Osteocyte (in vitro differentiated cells): ENCODE results near the gene C3. TPM values are rescaled to one million over a fixed set of nuclear protein-coding genes. Genes with fewer than 3 reads are reported as not detected.

Experiments
- DNase-seq: peaks from one replicate; pipeline ENCODE4 v3.0.0; 2021; ENCODE audit warnings: mixed read lengths; ENCODE audit not compliant: unreplicated experiment; ENCODE audit errors: extremely low spot score
- H3K27ac Mint-ChIP-seq: one replicate; pipeline ENCODE4 v1.8.0; 2021; ENCODE audit warnings: mild to moderate bottlenecking, mixed read lengths; ENCODE audit not compliant: unreplicated experiment
- H3K27me3 Mint-ChIP-seq: one replicate; pipeline ENCODE4 v1.8.0; 2021; ENCODE audit warnings: mixed read lengths; ENCODE audit not compliant: unreplicated experiment
- H3K36me3 Mint-ChIP-seq: one replicate; pipeline ENCODE4 v1.8.0; 2021; ENCODE audit warnings: mixed read lengths; ENCODE audit not compliant: unreplicated experiment
- H3K4me1 Mint-ChIP-seq: one replicate; pipeline ENCODE4 v1.8.0; 2021; ENCODE audit warnings: mixed read lengths; ENCODE audit not compliant: unreplicated experiment
- H3K4me3 Mint-ChIP-seq: one replicate; pipeline ENCODE4 v1.8.0; 2021; ENCODE audit warnings: mild to moderate bottlenecking, moderate library complexity, mixed read lengths; ENCODE audit not compliant: unreplicated experiment
- H3K9me3 Mint-ChIP-seq: one replicate; pipeline ENCODE4 v1.8.0; 2021; ENCODE audit warnings: mixed read lengths; ENCODE audit not compliant: unreplicated experiment
- CTCF ChIP-seq: fragments of 200-600 bp; sonication (generic); IDR thresholded peaks from 2 replicates; pipeline ENCODE4 v1.5.0; 2021; ENCODE audit warnings: antibody characterized with exemption, mild to moderate bottlenecking, moderate library complexity
- total RNA-seq: library from RNA; stranded (reverse); gene quantifications from 2 replicates; pipeline ENCODE4 v1.2.1, GENCODE V29; 2021

The C3 gene
- total RNA-seq, 1 donor from 2014 or later = 0.56 TPM

DNA sequence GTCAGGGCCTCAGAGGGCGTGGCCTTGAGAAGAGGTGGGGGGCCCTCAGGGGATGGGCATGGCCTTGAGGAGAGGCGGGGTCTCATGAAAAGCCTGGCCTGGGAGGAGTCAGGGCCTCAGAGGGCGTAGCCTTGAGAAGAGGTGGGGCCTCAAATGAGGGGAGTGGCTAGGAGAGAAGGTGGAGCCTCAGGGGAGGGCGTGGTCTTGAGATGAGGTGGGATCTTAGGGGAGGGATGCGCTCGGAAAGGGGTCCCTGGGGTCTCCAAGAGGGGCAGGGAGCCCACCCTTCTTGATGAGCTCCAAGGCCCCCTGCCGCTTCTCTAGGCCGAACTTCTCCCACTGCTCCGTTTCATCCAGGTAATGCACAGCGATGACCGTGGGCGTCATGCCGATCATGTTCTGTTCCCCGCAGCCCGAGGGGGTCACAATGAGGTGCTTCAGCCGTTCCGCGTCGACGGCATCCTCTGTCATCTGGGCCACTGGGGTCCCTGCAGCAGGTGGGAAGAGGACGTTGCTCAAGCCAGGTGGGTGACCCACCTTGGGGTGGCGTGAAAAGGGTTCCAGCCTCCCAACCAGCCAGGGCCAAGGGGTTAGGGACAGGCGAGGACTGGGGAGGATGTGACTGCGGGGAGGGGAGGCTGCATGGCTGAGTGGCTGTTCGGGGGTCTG, 26.2 kb downstream of the C3 start:
- Mint-ChIP-seq H3K36me3 (no peaks in the 10 kb centered on the region), H3K27me3 (no peaks in the 10 kb centered on the region), H3K27ac (no peak overlapping the region), H3K9me3 (no peaks in the 10 kb centered on the region), H3K4me3 (no peak overlapping the region), H3K4me1 (no peaks in the 10 kb centered on the region)
- TF ChIP-seq CTCF = no peak
- no peak for DNase-seq

GRCh38 chr19:6693681-6694080, 26.8 kb downstream of the C3 start:
- no peak overlapping the region for H3K4me3 Mint-ChIP-seq
- H3K4me1 Mint-ChIP-seq = no peaks in the 10 kb centered on the region
- peaks cover 2% of the 10 kb centered on the region for H3K9me3 Mint-ChIP-seq
- no peak for DNase-seq
- H3K36me3 Mint-ChIP-seq = no peaks in the 10 kb centered on the region
- no peak overlapping the region for H3K27ac Mint-ChIP-seq
- TF ChIP-seq CTCF = no peak
- H3K27me3 Mint-ChIP-seq = no peaks in the 10 kb centered on the region

DNA sequence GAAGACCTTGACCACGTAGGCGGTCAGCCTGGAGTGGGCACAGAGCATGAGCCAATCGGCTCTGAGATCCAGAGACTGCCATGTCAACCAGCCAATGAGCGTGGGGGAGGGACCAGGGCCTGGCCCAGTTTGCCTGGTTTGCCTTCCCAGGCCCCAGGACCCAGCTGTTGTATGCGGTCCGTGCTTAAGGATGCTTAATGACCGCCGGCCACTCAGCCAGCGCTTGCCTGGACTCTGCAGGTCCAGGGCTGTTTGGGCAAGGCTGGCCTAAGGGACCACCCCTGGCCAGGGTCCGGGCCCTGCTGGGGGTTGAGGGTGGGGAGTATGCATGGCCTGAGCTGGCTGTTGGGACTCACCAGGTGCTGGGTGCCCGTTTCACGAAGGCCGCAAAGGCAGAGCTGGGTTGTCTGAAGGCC, 27.4 kb downstream of the C3 start:
- Mint-ChIP-seq H3K4me1 (no peaks in the 10 kb centered on the region), H3K27ac (no peak overlapping the region), H3K27me3 (no peaks in the 10 kb centered on the region), H3K4me3 (no peak overlapping the region), H3K36me3 (no peaks in the 10 kb centered on the region), H3K9me3 (peaks cover 3% of the 10 kb centered on the region)
- no peak for TF ChIP-seq CTCF
- no peak for DNase-seq

DNA sequence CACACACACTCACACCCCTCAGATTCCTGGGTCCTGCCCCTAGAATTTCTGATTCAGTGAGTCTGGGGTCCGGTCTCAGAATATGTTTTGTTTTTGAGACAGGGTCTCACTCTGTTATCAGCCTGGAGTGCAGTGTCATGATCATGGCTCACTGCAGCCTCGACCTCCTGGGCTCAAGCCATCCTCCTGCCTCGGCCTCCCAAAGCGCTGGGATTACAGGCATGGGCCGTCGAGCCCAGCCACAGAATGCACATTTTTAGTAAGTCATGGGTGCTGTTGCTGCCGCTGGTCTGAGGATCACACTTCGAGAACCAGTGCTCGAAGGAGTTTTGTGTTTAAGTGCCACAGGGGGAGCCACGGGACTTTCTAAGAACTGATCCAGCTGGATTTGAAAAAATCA, 28.4 kb downstream of the C3 start:
- DNase-seq = no peak
- peaks cover 3% of the 10 kb centered on the region for H3K9me3 Mint-ChIP-seq
- H3K27ac Mint-ChIP-seq = no peak overlapping the region
- no peak overlapping the region for H3K4me3 Mint-ChIP-seq
- no peaks in the 10 kb centered on the region for H3K27me3 Mint-ChIP-seq
- H3K36me3 Mint-ChIP-seq = no peaks in the 10 kb centered on the region
- no peak for TF ChIP-seq CTCF
- no peaks in the 10 kb centered on the region for H3K4me1 Mint-ChIP-seq

DNA sequence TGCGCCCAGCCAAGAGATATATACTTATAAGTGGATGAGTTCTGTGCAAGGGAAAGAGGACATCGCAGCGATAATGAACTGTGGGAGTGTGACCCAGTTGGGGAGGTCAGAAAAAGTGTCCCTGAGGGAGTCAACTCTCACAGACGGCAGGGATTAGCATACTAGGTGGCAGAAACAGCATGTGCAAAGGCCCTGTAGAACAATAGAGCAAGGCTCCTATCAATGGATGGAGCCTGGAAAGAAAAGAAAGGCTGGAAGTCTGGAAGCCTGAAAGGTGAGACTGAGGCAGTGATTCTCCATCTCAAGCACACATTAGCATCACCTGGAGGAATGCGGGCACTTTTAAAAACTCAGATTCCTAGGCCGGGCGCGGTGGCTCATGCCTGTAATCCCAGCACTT, 29.1 kb downstream of the C3 start:
- Mint-ChIP-seq H3K4me3 (no peak overlapping the region), H3K27me3 (peaks cover 2% of the 10 kb centered on the region), H3K4me1 (no peaks in the 10 kb centered on the region), H3K27ac (no peak overlapping the region), H3K36me3 (no peaks in the 10 kb centered on the region), H3K9me3 (peaks cover 3% of the 10 kb centered on the region)
- DNase-seq = no peak
- TF ChIP-seq CTCF = no peak
